Effector memory CD8-positive, alpha-beta T cell (primary cell): ENCODE data around the gene FNTB.

Source experiments
- ATAC-seq: fragments of 150-1000 bp; cut with Tn5 transposase; replicated peaks from 2 replicates; pipeline ENCODE4 v1.10.0; 2021; ENCODE audit warnings: mild to moderate bottlenecking, moderate library complexity
- DNase-seq, 3 experiments: peaks; one replicate each; pipeline ENCODE4 v3.0.0; 2021
- H3K27ac Mint-ChIP-seq, 2 donors: one replicate each; pipeline ENCODE4 v1.8.0; 2022; ENCODE audit warnings: mild to moderate bottlenecking in 2 of 2, mixed read lengths in 2 of 2, moderate library complexity in 2 of 2
- H3K27me3 Mint-ChIP-seq, 2 donors: one replicate each; pipeline ENCODE4 v1.8.0; 2022; ENCODE audit warnings: mixed read lengths in 2 of 2
- H3K36me3 Mint-ChIP-seq: one replicate; pipeline ENCODE4 v1.8.0; 2022; ENCODE audit warnings: mild to moderate bottlenecking, moderate library complexity, mixed read lengths; ENCODE audit not compliant: insufficient read depth
- H3K4me1 Mint-ChIP-seq, 2 donors: one replicate each; pipeline ENCODE4 v1.8.0; 2022; ENCODE audit warnings: low read depth in 2 of 2, mixed read lengths in 2 of 2
- H3K4me3 Mint-ChIP-seq, 2 donors: one replicate each; pipeline ENCODE4 v1.8.0; 2022; ENCODE audit warnings: mild to moderate bottlenecking in 2 of 2, mixed read lengths in 2 of 2, moderate library complexity in 2 of 2
- H3K9me3 Mint-ChIP-seq, 2 donors: one replicate each; pipeline ENCODE4 v1.8.0; 2022; ENCODE audit warnings: mixed read lengths in 2 of 2

The FNTB gene

GRCh38 chr14:65000898-65001591 lies 14.3 kb downstream of the FNTB start:
- ATAC-seq (no peak), DNase-seq (no peak)
- Mint-ChIP-seq H3K4me3 (no peak overlapping the region), H3K36me3 (peaks cover 14% of the 10 kb centered on the region), H3K4me1 (peaks cover 4 to 13% of the 10 kb centered on the region in 2 donors), H3K27me3 (no peaks in the 10 kb centered on the region), H3K9me3 (no peaks in the 10 kb centered on the region), H3K27ac (no peak overlapping the region)

- DNase-seq = no peak
- Mint-ChIP-seq H3K4me3 (no peak overlapping the region), H3K36me3 (peaks cover 14% of the 10 kb centered on the region), H3K27ac (no peak overlapping the region), H3K4me1 (peaks cover 4 to 13% of the 10 kb centered on the region in 2 donors), H3K27me3 (no peaks in the 10 kb centered on the region), H3K9me3 (no peaks in the 10 kb centered on the region)
- no peak for ATAC-seq
Observed at GRCh38 chr14:65001723-65002122, 15.0 kb downstream of the FNTB start.

- Mint-ChIP-seq H3K9me3 (no peaks in the 10 kb centered on the region), H3K4me1 (peaks cover 0 to 5% of the 10 kb centered on the region in 2 donors), H3K36me3 (peaks cover 11% of the 10 kb centered on the region), H3K4me3 (no peak overlapping the region), H3K27ac (no peak overlapping the region), H3K27me3 (no peaks in the 10 kb centered on the region)
- DNase-seq (no peak), ATAC-seq (no peak)
Observed at GRCh38 chr14:65002586-65003210, 16.0 kb downstream of the FNTB start.

- no peak overlapping the region for H3K4me3 Mint-ChIP-seq
- no peaks in the 10 kb centered on the region for H3K27me3 Mint-ChIP-seq
- H3K4me1 Mint-ChIP-seq = no peaks in the 10 kb centered on the region
Observed at GRCh38 chr14:65003394-65003793, 16.7 kb downstream of the FNTB start.

GRCh38 chr14:65006261-65006721 lies 19.6 kb downstream of the FNTB start:
- no peaks in the 10 kb centered on the region for H3K27me3 Mint-ChIP-seq
- H3K27ac Mint-ChIP-seq = no peak overlapping the region
- no peaks in the 10 kb centered on the region for H3K9me3 Mint-ChIP-seq
- H3K4me3 Mint-ChIP-seq = no peak overlapping the region
- DNase-seq (no peak), ATAC-seq (no peak)
- peaks cover 11% of the 10 kb centered on the region for H3K36me3 Mint-ChIP-seq
- H3K4me1 Mint-ChIP-seq = no peaks in the 10 kb centered on the region

More at GRCh38 chr14:65003394-65003793, 16.7 kb downstream of the FNTB start:
- ATAC-seq (no peak), DNase-seq (no peak)
- H3K36me3 Mint-ChIP-seq = peaks cover 11% of the 10 kb centered on the region
- no peak overlapping the region for H3K27ac Mint-ChIP-seq
- no peaks in the 10 kb centered on the region for H3K9me3 Mint-ChIP-seq

- no peak for DNase-seq
- Mint-ChIP-seq H3K27me3 (no peaks in the 10 kb centered on the region), H3K36me3 (peaks cover 18% of the 10 kb centered on the region), H3K27ac (no peak overlapping the region), H3K4me3 (no peak overlapping the region), H3K9me3 (no peaks in the 10 kb centered on the region), H3K4me1 (no peaks in the 10 kb centered on the region)
- ATAC-seq = no peak
Observed at GRCh38 chr14:65007202-65007601, 20.5 kb downstream of the FNTB start.

GRCh38 chr14:65010211-65010931 lies 23.7 kb downstream of the FNTB start:
- H3K27me3 Mint-ChIP-seq = no peaks in the 10 kb centered on the region
- DNase-seq (no peak), ATAC-seq (no peak)
- no peak overlapping the region for H3K4me3 Mint-ChIP-seq
- H3K36me3 Mint-ChIP-seq = peaks cover 15% of the 10 kb centered on the region
- H3K4me1 Mint-ChIP-seq = no peaks in the 10 kb centered on the region
- no peaks in the 10 kb centered on the region for H3K9me3 Mint-ChIP-seq
- H3K27ac Mint-ChIP-seq = peak overlapping the region; percentile 22 to 53

- H3K27me3 Mint-ChIP-seq = no peaks in the 10 kb centered on the region
- no peaks in the 10 kb centered on the region for H3K4me1 Mint-ChIP-seq
- H3K36me3 Mint-ChIP-seq = peaks cover 19% of the 10 kb centered on the region
- H3K9me3 Mint-ChIP-seq = no peaks in the 10 kb centered on the region
- DNase-seq (no peak), ATAC-seq (no peak)
- no peak overlapping the region for H3K27ac Mint-ChIP-seq
- no peak overlapping the region for H3K4me3 Mint-ChIP-seq
Observed at GRCh38 chr14:65011538-65011937, 24.8 kb downstream of the FNTB start.

GRCh38 chr14:65012353-65012752 lies 25.7 kb downstream of the FNTB start:
- ATAC-seq (no peak), DNase-seq (no peak)
- no peaks in the 10 kb centered on the region for H3K9me3 Mint-ChIP-seq
- H3K27me3 Mint-ChIP-seq = no peaks in the 10 kb centered on the region
- no peak overlapping the region for H3K4me3 Mint-ChIP-seq
- no peak overlapping the region for H3K27ac Mint-ChIP-seq
- H3K36me3 Mint-ChIP-seq = peaks cover 24% of the 10 kb centered on the region
- H3K4me1 Mint-ChIP-seq = no peaks in the 10 kb centered on the region

GRCh38 chr14:65015391-65015790 lies 28.7 kb downstream of the FNTB start:
- Mint-ChIP-seq H3K9me3 (no peaks in the 10 kb centered on the region), H3K27me3 (no peaks in the 10 kb centered on the region)

GRCh38 chr14:65016471-65016870 lies 29.8 kb downstream of the FNTB start:
- H3K4me3 Mint-ChIP-seq = no peak overlapping the region
- H3K36me3 Mint-ChIP-seq = peaks cover 23% of the 10 kb centered on the region
- no peaks in the 10 kb centered on the region for H3K27me3 Mint-ChIP-seq
- no peak for DNase-seq
- no peak for ATAC-seq
- no peak overlapping the region for H3K27ac Mint-ChIP-seq
- H3K9me3 Mint-ChIP-seq = no peaks in the 10 kb centered on the region
- H3K4me1 Mint-ChIP-seq = no peaks in the 10 kb centered on the region

More at GRCh38 chr14:65015391-65015790, 28.7 kb downstream of the FNTB start:
- H3K4me1 Mint-ChIP-seq = no peaks in the 10 kb centered on the region
- no peak overlapping the region for H3K4me3 Mint-ChIP-seq
- ATAC-seq (no peak), DNase-seq (no peak)
- H3K36me3 Mint-ChIP-seq = peaks cover 24% of the 10 kb centered on the region
- H3K27ac Mint-ChIP-seq = no peak overlapping the region

GRCh38 chr14:65019944-65020566 lies 33.4 kb downstream of the FNTB start:
- Mint-ChIP-seq H3K4me1 (no peaks in the 10 kb centered on the region), H3K27ac (no peak overlapping the region), H3K4me3 (no peak overlapping the region), H3K9me3 (no peaks in the 10 kb centered on the region), H3K36me3 (peaks cover 16% of the 10 kb centered on the region), H3K27me3 (no peaks in the 10 kb centered on the region)
- ATAC-seq (peak; percentile 31), DNase-seq (no peak)

GRCh38 chr14:65024957-65025356 lies 38.3 kb downstream of the FNTB start:
- Mint-ChIP-seq H3K36me3 (peaks cover 14% of the 10 kb centered on the region), H3K4me3 (no peak overlapping the region), H3K27ac (no peak overlapping the region), H3K27me3 (no peaks in the 10 kb centered on the region), H3K9me3 (no peaks in the 10 kb centered on the region), H3K4me1 (no peaks in the 10 kb centered on the region)
- no peak for ATAC-seq
- DNase-seq = no peak
